Liver (tissue), 9 donors: Measurements from ENCODE around the gene LPCAT1. TPM values are rescaled to one million over a fixed set of nuclear protein-coding genes. Genes with fewer than 3 reads are reported as not detected.

Experiments used
- DNase-seq: peaks from one replicate; pipeline ENCODE4 v3.0.0-alpha.2; 2017; ENCODE audit warnings: low spot score
- H3K27ac ChIP-seq, 2 donors: one replicate each; pipeline ENCODE4 v1.7.0; 2013; ENCODE audit warnings: inconsistent platforms in 2 of 2, low read length in 2 of 2, control low read depth in 1 of 2, low read depth in 1 of 2, mild to moderate bottlenecking in 1 of 2
- H3K27me3 ChIP-seq, 4 donors: one replicate each; pipeline versions ENCODE4 v1.6.1 to v1.7.0; 2013; ENCODE audit warnings: low read length in 3 of 4, inconsistent platforms in 1 of 4, mild to moderate bottlenecking in 1 of 4, moderate library complexity in 1 of 4; ENCODE audit not compliant: control insufficient read depth in 4 of 4, insufficient read depth in 4 of 4
- H3K36me3 ChIP-seq, 4 donors: one replicate each; pipeline versions ENCODE4 v1.6.1 to v1.7.0; 2013; ENCODE audit warnings: low read length in 3 of 4, mild to moderate bottlenecking in 3 of 4, low read depth in 1 of 4, moderate library complexity in 1 of 4; ENCODE audit not compliant: control insufficient read depth in 4 of 4, insufficient read depth in 3 of 4
- H3K4me1 ChIP-seq, 4 donors: one replicate each; pipeline versions ENCODE4 v1.6.1 to v1.7.0; 2013; ENCODE audit warnings: low read length in 3 of 4, mild to moderate bottlenecking in 3 of 4, moderate library complexity in 1 of 4; ENCODE audit not compliant: control insufficient read depth in 4 of 4, insufficient read depth in 4 of 4
- H3K4me3 ChIP-seq, 3 donors: one replicate each; pipeline versions ENCODE4 v1.6.1 to v1.7.0; 2013; ENCODE audit warnings: low read length in 3 of 3, control low read depth in 1 of 3, low read depth in 1 of 3, mild to moderate bottlenecking in 1 of 3
- H3K9ac ChIP-seq, 2 donors: one replicate each; pipeline ENCODE4 v1.7.0; 2013; ENCODE audit warnings: low read length in 2 of 2, mild to moderate bottlenecking in 2 of 2, moderate library complexity in 2 of 2, control low read depth in 1 of 2, low read depth in 1 of 2
- H3K9me3 ChIP-seq, 4 donors: one replicate each; pipeline versions ENCODE4 v1.6.1 to v1.7.0; 2013; ENCODE audit warnings: low read length in 3 of 4; ENCODE audit not compliant: control insufficient read depth in 4 of 4
- ATF3 ChIP-seq: IDR thresholded peaks from 2 replicates; pipeline ENCODE4 v1.6.1; 2016; ENCODE audit warnings: antibody characterized with exemption
- CTCF ChIP-seq: fragments of 150-350 bp; IDR thresholded peaks from 2 replicates; pipeline ENCODE4 v1.5.1; 2017; ENCODE audit warnings: improper control_type of control experiment, low read depth, low read length; ENCODE audit not compliant: missing input control
- EGR1 ChIP-seq, 2 donors: IDR thresholded peaks; 2 replicates each; pipeline ENCODE4 v1.6.1; 2016 to 2018; ENCODE audit warnings: antibody characterized with exemption in 2 of 2, low read depth in 2 of 2
- FOXA1 ChIP-seq: IDR thresholded peaks from 2 replicates; pipeline ENCODE4 v1.6.1; 2016; ENCODE audit warnings: antibody characterized with exemption
- FOXA2 ChIP-seq: IDR thresholded peaks from 2 replicates; pipeline ENCODE4 v1.6.1; 2016; ENCODE audit warnings: antibody characterized with exemption
- GABPA ChIP-seq, 2 donors: IDR thresholded peaks in 1 of 2; conservative IDR thresholded peaks in 1 of 2; 2 replicates each; pipeline ENCODE4 v1.6.1; 2016; ENCODE audit warnings: antibody characterized with exemption in 2 of 2, mild to moderate bottlenecking in 1 of 2, moderate library complexity in 1 of 2
- HNF4A ChIP-seq, 2 donors: conservative IDR thresholded peaks; 2 replicates each; pipeline ENCODE4 v1.6.1; 2016; ENCODE audit warnings: antibody characterized with exemption in 2 of 2, mild to moderate bottlenecking in 2 of 2
- HNF4G ChIP-seq: IDR thresholded peaks from 2 replicates; pipeline ENCODE4 v1.6.1; 2016; ENCODE audit warnings: antibody characterized with exemption
- JUND ChIP-seq, 2 donors: IDR thresholded peaks; 2 replicates each; pipeline ENCODE4 v1.6.1; 2016; ENCODE audit warnings: antibody characterized with exemption in 2 of 2
- MAX ChIP-seq: IDR thresholded peaks from 2 replicates; pipeline ENCODE4 v1.6.1; 2016; ENCODE audit warnings: antibody characterized with exemption
- NR2F2 ChIP-seq: IDR thresholded peaks from 2 replicates; pipeline ENCODE4 v1.6.1; 2016; ENCODE audit warnings: antibody characterized with exemption
- RAD21 ChIP-seq, 2 donors: IDR thresholded peaks; 2 replicates each; pipeline ENCODE4 v1.6.1; 2016; ENCODE audit warnings: antibody characterized with exemption in 2 of 2, mild to moderate bottlenecking in 2 of 2
- REST ChIP-seq: IDR thresholded peaks from 2 replicates; pipeline ENCODE4 v1.6.1; 2016; ENCODE audit warnings: antibody characterized with exemption, mild to moderate bottlenecking
- RXRA ChIP-seq, 2 donors: IDR thresholded peaks; 2 replicates each; pipeline ENCODE4 v1.6.1; 2017 to 2018; ENCODE audit warnings: antibody characterized with exemption in 2 of 2, mild to moderate bottlenecking in 1 of 2
- SP1 ChIP-seq: IDR thresholded peaks from 2 replicates; pipeline ENCODE4 v1.6.1; 2018; ENCODE audit warnings: antibody characterized with exemption, mild to moderate bottlenecking
- TAF1 ChIP-seq: conservative IDR thresholded peaks from 2 replicates; pipeline ENCODE4 v1.6.1; 2016; ENCODE audit warnings: antibody characterized with exemption, mild to moderate bottlenecking
- YY1 ChIP-seq: IDR thresholded peaks from 2 replicates; pipeline ENCODE4 v1.6.1; 2016; ENCODE audit warnings: antibody characterized with exemption, mild to moderate bottlenecking
- ZBTB33 ChIP-seq: IDR thresholded peaks from 2 replicates; pipeline ENCODE4 v1.6.1; 2016; ENCODE audit warnings: antibody characterized with exemption
- WGBS: extraction: QIAGEN DNeasy Blood & Tissue Kit; methylation state at CpG from one replicate; pipeline ENCODE4 v1.1.7; 2013; 5-methylcytosine and 5-hydroxymethylcytosine counted together
- polyA plus RNA-seq, 2 donors: library from polyadenylated mRNA; stranded (reverse) in 1 of 2; unstranded in 1 of 2; fragments of 200-250 nt in 1 of 2; fragments of >200 nt in 1 of 2; fragmentation: Nextera tagmentation in 1 of 2; extraction: Ambion mirVana in 1 of 2; gene quantifications; one replicate each; pipeline versions ENCODE4 v1.2.1 to v1.2.3, GENCODE V29; 2013 to 2015
- total RNA-seq, 2 donors: library from RNA; depleted of rRNA; stranded (reverse); fragments of >200 nt; gene quantifications; one replicate each; pipeline ENCODE4 v1.2.3, GENCODE V29; 2014
- donor health status: healthy.
- donor health status: healthy.
- donor health status: healthy.
- donor health status: healthy.
- donor health status: healthy.

The LPCAT1 gene
- total and polyA plus RNA-seq, 4 donors = 1.5 to 12.8 (median 9.9) TPM

- Histone ChIP-seq H3K9me3 (no peaks in the 10 kb centered on the region), H3K4me3 (no peak overlapping the region), H3K27me3 (no peaks in the 10 kb centered on the region), H3K27ac (no peak overlapping the region), H3K9ac (no peak overlapping the region), H3K36me3 (no peaks in the 10 kb centered on the region), H3K4me1 (peaks cover 0 to 4% (median 2%) of the 10 kb centered on the region in 4 donors)
- WGBS = 96% methylated on average over 14 of the region's 14 CpGs
- DNase-seq = peak; percentile 24
- no peak for TF ChIP-seq GABPA (IDR thresholded peaks at IDR 0.05 in 1 of 2, conservative IDR thresholded peaks at IDR 0.05 in 1 of 2)
- no peak for TF ChIP-seq REST
- TF ChIP-seq ATF3 = no peak
- no peak for TF ChIP-seq TAF1
- TF ChIP-seq HNF4G = no peak
- no peak for TF ChIP-seq SP1
- TF ChIP-seq ZBTB33 = no peak
- TF ChIP-seq NR2F2 = no peak
- no peak for TF ChIP-seq RXRA (IDR thresholded peaks at IDR 0.05)
- no peak for TF ChIP-seq CTCF
- no peak for TF ChIP-seq EGR1 (IDR thresholded peaks at IDR 0.05; ENCODE audit: low read depth in 2 of 2)
- no peak for TF ChIP-seq HNF4A (conservative IDR thresholded peaks at IDR 0.05)
- no peak for TF ChIP-seq RAD21 (IDR thresholded peaks at IDR 0.05)
- TF ChIP-seq JUND (IDR thresholded peaks at IDR 0.05) = no peak
- no peak for TF ChIP-seq YY1
- TF ChIP-seq MAX = no peak
- TF ChIP-seq FOXA1 = no peak
- TF ChIP-seq FOXA2 = no peak
Measured at GRCh38 chr5:1538276-1538675, 14.5 kb upstream of the LPCAT1 start.
